SH-SY5Y (cell line): ENCODE data around the gene G3BP2.

ENCODE experiments used
- GATA2 ChIP-seq: IDR thresholded peaks from 2 replicates; pipeline ENCODE4 v1.6.1; 2011; ENCODE audit warnings: mild to moderate bottlenecking, low read depth, low read length
- GATA3 ChIP-seq: IDR thresholded peaks from 2 replicates; pipeline ENCODE4 v1.6.1; 2011; ENCODE audit warnings: low read depth, mild to moderate bottlenecking, low read length, moderate library complexity

DNA sequence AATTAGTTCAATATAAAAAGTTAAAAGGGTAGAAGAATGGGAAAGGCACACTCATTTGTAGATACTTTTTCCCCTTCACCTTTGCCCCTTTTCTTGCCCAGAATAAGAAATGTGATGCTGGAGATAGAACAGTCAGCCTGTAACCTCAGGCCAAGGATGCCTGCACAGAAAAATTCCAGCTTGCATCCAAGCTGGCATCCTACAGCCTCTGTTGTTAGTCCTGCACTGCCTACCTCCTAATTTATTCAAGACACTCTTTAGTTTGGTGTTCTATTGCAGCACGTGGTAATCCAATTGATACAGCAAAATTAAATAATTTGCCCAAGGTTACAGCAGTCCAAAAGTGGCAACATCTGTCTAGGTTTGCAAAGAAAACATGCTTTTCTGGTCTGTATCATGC lies 41.5 kb upstream of the G3BP2 start:
- TF ChIP-seq GATA2 (0 out of 2 replicates have a peak, but pooled peaks have one; percentile 29), GATA3 (no peak)
